PFSK-1 (cell line): ENCODE data around the gene KANK4. TPM values are rescaled to one million over a fixed set of nuclear protein-coding genes. Genes with fewer than 3 reads are reported as not detected.

ENCODE experiments used
- FOXP2 ChIP-seq: optimal IDR thresholded peaks from 2 replicates; pipeline ENCODE3; 2011; ENCODE audit warnings: borderline replicate concordance, control low read depth, inconsistent platforms; ENCODE audit not compliant: insufficient read depth; ENCODE audit errors: extremely low read length, extremely low read depth
- POLR2AphosphoS5 ChIP-seq: IDR thresholded peaks from 2 replicates; pipeline ENCODE4 v1.6.1; 2012; ENCODE audit warnings: low read depth, mild to moderate bottlenecking, control low read depth, low read length, moderate library complexity
- SIN3A ChIP-seq: IDR thresholded peaks from 2 replicates; pipeline ENCODE4 v1.6.1; 2012; ENCODE audit warnings: mild to moderate bottlenecking, low read length, moderate library complexity, borderline replicate concordance; ENCODE audit not compliant: insufficient read depth
- TAF1 ChIP-seq: IDR thresholded peaks from 2 replicates; pipeline ENCODE4 v1.6.1; 2012; ENCODE audit warnings: low read length, control low read depth, borderline replicate concordance; ENCODE audit not compliant: insufficient read depth
- polyA plus RNA-seq: library from polyadenylated mRNA; unstranded; fragments of >200 nt; gene quantifications from one replicate; pipeline ENCODE4 v1.2.1, GENCODE V29; 2012; ENCODE audit warnings: low read depth, missing spikeins; ENCODE audit not compliant: insufficient read length
- TF ChIP-seq, protein P1 (sequence below), 2 experiments: IDR thresholded peaks; 2 replicates each; pipeline versions ENCODE4 v1.6.1 to v1.8.0; 2011 to 2012; ENCODE audit warnings: low read depth in 2 of 2, low read length in 2 of 2, control low read depth in 1 of 2, inconsistent platforms in 1 of 2, mild to moderate bottlenecking in 1 of 2, moderate library complexity in 1 of 2; ENCODE audit not compliant: insufficient read depth in 1 of 2

Gene KANK4
- 0.69 TPM for polyA plus RNA-seq

DNA sequence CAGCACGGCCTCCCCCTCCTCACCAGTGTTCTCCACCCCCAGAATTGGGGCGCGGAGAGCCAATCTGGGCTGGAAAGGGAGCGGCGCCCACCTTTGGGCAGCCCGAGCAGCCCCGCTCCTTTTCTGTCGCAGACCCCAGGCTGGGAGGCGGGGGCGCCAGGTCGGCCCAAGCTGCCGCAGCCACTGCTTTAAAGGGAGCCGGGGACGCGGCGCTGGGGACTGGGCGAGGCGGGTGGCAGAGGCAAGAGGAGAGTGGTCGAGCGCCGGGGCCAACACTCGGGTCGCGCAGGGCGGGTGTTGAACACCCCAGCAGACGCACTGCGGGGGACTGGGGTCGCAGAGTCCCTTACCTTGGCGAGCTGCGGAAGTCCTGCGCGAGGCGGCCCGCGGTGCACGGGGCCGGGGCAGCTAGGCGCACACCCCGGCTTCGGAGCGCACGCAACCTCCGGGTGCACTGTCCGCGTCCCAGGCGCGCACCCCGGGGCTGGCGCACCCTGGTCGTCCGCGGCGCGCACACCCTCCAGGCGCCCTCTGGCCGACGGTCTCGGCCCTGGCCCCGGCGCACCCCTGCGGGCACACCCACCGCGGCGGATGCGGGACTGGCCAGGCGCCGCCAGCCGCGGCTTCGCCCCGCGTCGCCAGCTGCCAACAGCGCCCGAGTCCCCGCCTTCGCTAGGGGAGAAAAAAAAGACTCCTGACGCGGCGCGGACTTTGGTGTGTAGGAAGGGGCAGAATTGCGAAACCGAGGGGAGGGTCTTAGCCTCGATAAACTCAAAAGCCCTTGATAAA is at the start of gene KANK4:
Gene KANK4 (minus strand): TSS at position 679 of the 789 bp plus-strand sequence. CDS start 37,870 bp downstream, outside the sequence.
- no peak for TF ChIP-seq FOXP2
- no peak for TF ChIP-seq SIN3A
- no peak for TF ChIP-seq POLR2AphosphoS5
- TF ChIP-seq, protein P1, sequence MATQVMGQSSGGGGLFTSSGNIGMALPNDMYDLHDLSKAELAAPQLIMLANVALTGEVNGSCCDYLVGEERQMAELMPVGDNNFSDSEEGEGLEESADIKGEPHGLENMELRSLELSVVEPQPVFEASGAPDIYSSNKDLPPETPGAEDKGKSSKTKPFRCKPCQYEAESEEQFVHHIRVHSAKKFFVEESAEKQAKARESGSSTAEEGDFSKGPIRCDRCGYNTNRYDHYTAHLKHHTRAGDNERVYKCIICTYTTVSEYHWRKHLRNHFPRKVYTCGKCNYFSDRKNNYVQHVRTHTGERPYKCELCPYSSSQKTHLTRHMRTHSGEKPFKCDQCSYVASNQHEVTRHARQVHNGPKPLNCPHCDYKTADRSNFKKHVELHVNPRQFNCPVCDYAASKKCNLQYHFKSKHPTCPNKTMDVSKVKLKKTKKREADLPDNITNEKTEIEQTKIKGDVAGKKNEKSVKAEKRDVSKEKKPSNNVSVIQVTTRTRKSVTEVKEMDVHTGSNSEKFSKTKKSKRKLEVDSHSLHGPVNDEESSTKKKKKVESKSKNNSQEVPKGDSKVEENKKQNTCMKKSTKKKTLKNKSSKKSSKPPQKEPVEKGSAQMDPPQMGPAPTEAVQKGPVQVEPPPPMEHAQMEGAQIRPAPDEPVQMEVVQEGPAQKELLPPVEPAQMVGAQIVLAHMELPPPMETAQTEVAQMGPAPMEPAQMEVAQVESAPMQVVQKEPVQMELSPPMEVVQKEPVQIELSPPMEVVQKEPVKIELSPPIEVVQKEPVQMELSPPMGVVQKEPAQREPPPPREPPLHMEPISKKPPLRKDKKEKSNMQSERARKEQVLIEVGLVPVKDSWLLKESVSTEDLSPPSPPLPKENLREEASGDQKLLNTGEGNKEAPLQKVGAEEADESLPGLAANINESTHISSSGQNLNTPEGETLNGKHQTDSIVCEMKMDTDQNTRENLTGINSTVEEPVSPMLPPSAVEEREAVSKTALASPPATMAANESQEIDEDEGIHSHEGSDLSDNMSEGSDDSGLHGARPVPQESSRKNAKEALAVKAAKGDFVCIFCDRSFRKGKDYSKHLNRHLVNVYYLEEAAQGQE (IDR thresholded peaks at IDR 0.05; ENCODE audit: insufficient read depth in 1 of 2, low read depth in 2 of 2, low read length in 2 of 2), result no peak

DNA sequence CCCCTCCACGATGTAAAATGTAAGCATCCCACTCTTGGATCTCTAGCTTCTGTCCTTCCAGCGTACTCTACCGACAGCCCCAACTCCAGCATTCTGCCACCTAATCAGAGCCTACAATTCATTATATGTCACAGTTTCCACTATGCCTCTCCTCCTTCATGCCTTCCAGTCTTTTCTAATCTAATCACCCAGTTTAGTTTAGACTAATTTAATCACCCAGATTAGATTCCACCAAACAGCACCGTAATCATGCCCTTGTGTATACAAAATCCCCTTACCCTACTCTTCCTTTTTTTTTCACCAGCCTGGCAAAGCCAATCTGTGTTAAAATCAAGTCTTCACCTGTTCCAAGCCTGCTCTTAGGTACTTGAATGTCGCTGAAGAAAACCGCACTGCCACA is 49.8 kb upstream of the KANK4 start:
- no peak for TF ChIP-seq SIN3A
- no peak for TF ChIP-seq TAF1
- no peak for TF ChIP-seq POLR2AphosphoS5
- no peak for TF ChIP-seq FOXP2
- TF ChIP-seq, protein P1 (IDR thresholded peaks at IDR 0.05; ENCODE audit: insufficient read depth in 1 of 2, low read depth in 2 of 2, low read length in 2 of 2), result no peak

DNA sequence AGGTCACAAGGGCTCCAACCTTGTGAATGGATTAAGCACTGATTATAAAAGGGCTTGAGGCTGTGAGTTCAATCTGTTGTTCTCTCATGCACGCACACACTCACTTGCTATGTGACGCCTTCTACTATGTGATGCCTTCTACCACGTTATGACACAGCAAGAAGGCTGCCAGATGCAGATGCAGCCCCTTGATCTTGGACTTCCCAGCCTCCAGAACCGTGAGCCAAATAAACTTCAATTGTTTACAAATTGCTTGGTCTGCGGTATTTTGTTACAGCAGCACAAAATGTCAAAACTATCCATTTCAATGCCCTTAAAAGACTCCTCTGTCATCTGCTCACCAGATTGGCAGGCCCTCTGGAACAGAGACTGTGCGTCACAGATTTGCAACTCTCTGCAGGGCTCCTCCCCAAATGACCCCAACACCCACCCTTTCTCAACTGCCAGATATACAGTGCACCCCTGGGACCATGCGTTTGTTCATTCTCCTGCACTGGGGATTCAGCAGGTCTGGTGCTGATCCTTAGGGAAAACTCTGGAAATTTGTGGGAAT is 47.8 kb upstream of the KANK4 start:
- no peak for TF ChIP-seq SIN3A
- no peak for TF ChIP-seq POLR2AphosphoS5
- TF ChIP-seq TAF1, result no peak
- TF ChIP-seq, protein P1 (IDR thresholded peaks at IDR 0.05; ENCODE audit: insufficient read depth in 1 of 2, low read depth in 2 of 2, low read length in 2 of 2), result no peak
- no peak for TF ChIP-seq FOXP2

DNA sequence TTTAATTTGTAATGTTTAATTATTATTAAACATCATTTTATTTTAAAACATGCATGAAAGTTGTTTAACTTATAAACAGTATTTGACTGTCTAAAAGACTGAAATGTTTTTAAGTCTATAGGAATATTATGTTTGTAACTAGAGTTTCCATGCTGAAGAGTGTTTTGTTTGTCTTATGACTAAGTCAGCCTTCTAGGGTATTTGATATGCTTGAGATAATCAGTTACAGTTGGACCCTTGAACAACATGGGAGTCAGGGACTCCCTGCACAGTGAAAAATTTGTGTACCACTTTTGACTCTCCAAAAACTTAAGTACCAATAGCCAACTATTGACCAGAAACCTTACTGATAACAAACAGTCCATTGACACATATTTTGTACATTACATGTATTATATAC is 45.5 kb upstream of the KANK4 start:
- TF ChIP-seq SIN3A (no peak), FOXP2 (no peak), TAF1 (no peak), POLR2AphosphoS5 (no peak)
- TF ChIP-seq, protein P1 (IDR thresholded peaks at IDR 0.05; ENCODE audit: insufficient read depth in 1 of 2, low read depth in 2 of 2, low read length in 2 of 2), result no peak
